DOHH2 (cell line): ENCODE data around the gene GDI1.

ENCODE experiments used
- H3F3A ChIP-seq: fragments of 200-600 bp; sonication (generic), shearing (Covaris generic); 2 replicates; pipeline ENCODE4 v1.6.0; 2016; ENCODE audit warnings: antibody characterized with exemption, mild to moderate bottlenecking; ENCODE audit not compliant: control insufficient read depth, insufficient read depth
- H3K27ac ChIP-seq: fragments of 200-600 bp; sonication (generic); 2 replicates; pipeline ENCODE4 v1.5.1; 2014; ENCODE audit warnings: low read depth, mild to moderate bottlenecking, low read length, moderate library complexity
- H3K27me3 ChIP-seq: fragments of 200-600 bp; sonication (generic); 2 replicates; pipeline ENCODE4 v1.6.1; 2014; ENCODE audit warnings: mild to moderate bottlenecking, low read length, mixed read lengths; ENCODE audit not compliant: control insufficient read depth
- H3K36me3 ChIP-seq: fragments of 200-600 bp; sonication (generic); 2 replicates; pipeline ENCODE4 v1.6.1; 2014; ENCODE audit warnings: mild to moderate bottlenecking, low read length, moderate library complexity, mixed read lengths; ENCODE audit not compliant: control insufficient read depth
- H3K4me1 ChIP-seq: fragments of 200-600 bp; sonication (generic); 2 replicates; pipeline ENCODE4 v1.6.1; 2014; ENCODE audit warnings: mild to moderate bottlenecking, low read length, mixed read lengths; ENCODE audit not compliant: control insufficient read depth
- H3K4me2 ChIP-seq: fragments of 200-600 bp; sonication (generic); 2 replicates; pipeline ENCODE4 v1.6.0; 2014; ENCODE audit warnings: mild to moderate bottlenecking, low read length, moderate library complexity
- H3K4me3 ChIP-seq: fragments of 200-600 bp; sonication (generic); 2 replicates; pipeline ENCODE4 v1.5.1; 2014; ENCODE audit warnings: mild to moderate bottlenecking, low read length, mixed read lengths
- H3K79me2 ChIP-seq: fragments of 200-600 bp; sonication (generic); 2 replicates; pipeline ENCODE4 v1.6.1; 2014; ENCODE audit warnings: mild to moderate bottlenecking, low read length, mixed read lengths; ENCODE audit not compliant: control insufficient read depth
- H3K9me2 ChIP-seq: fragments of 200-600 bp; sonication (generic); replicated peaks from 2 replicates; pipeline ENCODE4 v1.6.1; 2014; ENCODE audit warnings: mild to moderate bottlenecking, low read length, mixed read lengths; ENCODE audit not compliant: control insufficient read depth
- H3K9me3 ChIP-seq: fragments of 200-600 bp; sonication (generic); 2 replicates; pipeline ENCODE4 v1.6.1; 2014; ENCODE audit warnings: antibody characterized with exemption, low read length, mixed read lengths; ENCODE audit not compliant: control insufficient read depth, insufficient read depth
- H4K20me1 ChIP-seq: fragments of 200-600 bp; sonication (generic); 2 replicates; pipeline ENCODE4 v1.6.0; 2014; ENCODE audit warnings: low read depth, mild to moderate bottlenecking, antibody characterized with exemption, low read length, moderate library complexity; ENCODE audit not compliant: control insufficient read depth, insufficient read depth
- EZH2phosphoT487 ChIP-seq: fragments of 200-600 bp; sonication (generic); IDR thresholded peaks from 2 replicates; pipeline ENCODE4 v1.6.1; 2017; ENCODE audit warnings: borderline replicate concordance, mild to moderate bottlenecking, antibody characterized with exemption, low read length, moderate library complexity, mixed read lengths
- TF ChIP-seq, protein P1 (sequence below): fragments of 200-600 bp; sonication (generic); IDR thresholded peaks from one replicate; pipeline ENCODE4 v1.5.1; 2014; ENCODE audit warnings: antibody characterized with exemption, mild to moderate bottlenecking, low read depth, low read length; ENCODE audit not compliant: poor library complexity, severe bottlenecking

Gene GDI1

DNA sequence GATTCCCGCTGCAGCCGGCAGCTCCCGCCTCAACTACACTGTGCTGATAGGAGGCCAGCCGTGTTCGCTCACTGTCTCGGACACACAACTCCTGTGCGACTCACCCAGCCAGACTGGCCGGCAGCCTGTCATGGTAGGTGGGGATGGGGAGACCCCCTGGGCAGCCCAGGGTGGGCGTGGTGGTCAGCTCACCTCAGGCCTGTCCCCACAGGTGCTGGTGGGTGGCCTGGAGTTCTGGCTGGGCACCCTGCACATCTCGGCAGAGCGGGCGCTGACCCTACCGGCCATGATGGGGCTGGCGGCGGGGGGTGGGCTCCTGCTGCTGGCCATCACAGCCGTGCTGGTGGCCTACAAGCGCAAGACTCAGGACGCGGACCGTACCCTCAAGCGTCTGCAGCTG, 30.6 kb downstream of the GDI1 start:
- Histone ChIP-seq H3K4me3 (no peak overlapping the region), H4K20me1 (no peaks in the 10 kb centered on the region), H3K9me2 (no peaks in the 10 kb centered on the region), H3K9me3 (no peaks in the 10 kb centered on the region), H3K36me3 (no peaks in the 10 kb centered on the region; the same call in 1 of the 2 replicates), H3K4me1 (no peaks in the 10 kb centered on the region), H3K27ac (no peak overlapping the region), H3F3A (no peaks in the 10 kb centered on the region), H3K4me2 (no peak overlapping the region), H3K79me2 (no peaks in the 10 kb centered on the region), H3K27me3 (no peaks in the 10 kb centered on the region)
- TF ChIP-seq, protein P1, sequence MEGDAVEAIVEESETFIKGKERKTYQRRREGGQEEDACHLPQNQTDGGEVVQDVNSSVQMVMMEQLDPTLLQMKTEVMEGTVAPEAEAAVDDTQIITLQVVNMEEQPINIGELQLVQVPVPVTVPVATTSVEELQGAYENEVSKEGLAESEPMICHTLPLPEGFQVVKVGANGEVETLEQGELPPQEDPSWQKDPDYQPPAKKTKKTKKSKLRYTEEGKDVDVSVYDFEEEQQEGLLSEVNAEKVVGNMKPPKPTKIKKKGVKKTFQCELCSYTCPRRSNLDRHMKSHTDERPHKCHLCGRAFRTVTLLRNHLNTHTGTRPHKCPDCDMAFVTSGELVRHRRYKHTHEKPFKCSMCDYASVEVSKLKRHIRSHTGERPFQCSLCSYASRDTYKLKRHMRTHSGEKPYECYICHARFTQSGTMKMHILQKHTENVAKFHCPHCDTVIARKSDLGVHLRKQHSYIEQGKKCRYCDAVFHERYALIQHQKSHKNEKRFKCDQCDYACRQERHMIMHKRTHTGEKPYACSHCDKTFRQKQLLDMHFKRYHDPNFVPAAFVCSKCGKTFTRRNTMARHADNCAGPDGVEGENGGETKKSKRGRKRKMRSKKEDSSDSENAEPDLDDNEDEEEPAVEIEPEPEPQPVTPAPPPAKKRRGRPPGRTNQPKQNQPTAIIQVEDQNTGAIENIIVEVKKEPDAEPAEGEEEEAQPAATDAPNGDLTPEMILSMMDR, result no peak
- no peak for TF ChIP-seq EZH2phosphoT487

DNA sequence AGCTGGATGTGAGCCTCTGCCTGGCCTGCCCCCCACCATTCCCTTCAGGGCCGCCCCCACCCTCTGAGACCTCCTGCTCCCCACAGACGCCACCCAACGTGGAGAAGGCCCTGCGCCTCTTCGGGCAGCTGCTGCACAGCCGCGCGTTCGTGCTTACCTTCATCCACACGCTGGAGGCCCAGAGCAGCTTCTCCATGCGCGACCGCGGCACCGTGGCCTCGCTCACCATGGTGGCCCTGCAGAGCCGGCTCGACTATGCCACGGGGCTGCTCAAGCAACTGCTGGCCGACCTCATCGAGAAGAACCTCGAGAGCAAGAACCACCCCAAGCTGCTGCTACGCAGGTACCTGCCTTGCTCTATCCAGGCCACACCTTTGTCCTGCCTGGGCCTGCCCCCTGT, 31.3 kb downstream of the GDI1 start:
- H3K4me1 ChIP-seq, result no peaks in the 10 kb centered on the region
- H3K9me3 ChIP-seq, result no peaks in the 10 kb centered on the region
- no peak overlapping the region for H3K27ac ChIP-seq
- H3K4me2 ChIP-seq, result no peak overlapping the region
- no peaks in the 10 kb centered on the region for H4K20me1 ChIP-seq
- no peaks in the 10 kb centered on the region for H3F3A ChIP-seq
- no peak overlapping the region for H3K4me3 ChIP-seq
- no peaks in the 10 kb centered on the region; the same call in 1 of the 2 replicates for H3K36me3 ChIP-seq
- H3K79me2 ChIP-seq, result no peaks in the 10 kb centered on the region
- no peaks in the 10 kb centered on the region for H3K27me3 ChIP-seq
- TF ChIP-seq EZH2phosphoT487, result no peak
- TF ChIP-seq, protein P1, result no peak
- H3K9me2 ChIP-seq, result no peaks in the 10 kb centered on the region

DNA sequence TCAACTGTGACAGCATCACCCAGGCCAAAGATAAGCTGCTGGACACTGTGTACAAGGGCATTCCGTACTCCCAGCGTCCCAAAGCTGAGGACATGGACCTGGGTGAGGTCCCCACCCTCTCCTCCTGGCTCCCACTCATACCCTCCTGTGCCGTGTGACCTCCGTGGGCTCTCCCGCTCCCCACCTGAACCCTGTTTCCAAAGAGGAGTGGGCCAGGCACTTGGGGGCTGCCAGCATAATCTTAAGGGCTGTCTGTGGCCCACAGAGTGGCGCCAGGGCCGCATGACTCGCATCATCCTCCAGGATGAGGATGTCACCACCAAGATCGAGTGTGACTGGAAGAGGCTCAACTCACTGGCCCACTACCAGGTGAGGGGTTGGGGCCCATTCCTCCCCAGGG, 32.2 kb downstream of the GDI1 start:
- H4K20me1 ChIP-seq, result no peaks in the 10 kb centered on the region
- no peak overlapping the region for H3K4me2 ChIP-seq
- no peaks in the 10 kb centered on the region for H3K79me2 ChIP-seq
- H3K27me3 ChIP-seq, result no peaks in the 10 kb centered on the region
- no peaks in the 10 kb centered on the region for H3K9me2 ChIP-seq
- H3K36me3 ChIP-seq, result no peaks in the 10 kb centered on the region; the same call in 1 of the 2 replicates
- no peak overlapping the region for H3K27ac ChIP-seq
- H3K4me1 ChIP-seq, result no peaks in the 10 kb centered on the region
- no peaks in the 10 kb centered on the region for H3K9me3 ChIP-seq
- H3K4me3 ChIP-seq, result no peak overlapping the region
- H3F3A ChIP-seq, result no peaks in the 10 kb centered on the region
- TF ChIP-seq, protein P1, result no peak
- no peak for TF ChIP-seq EZH2phosphoT487
